ENCODE data around the gene RAPGEF1.

DNA sequence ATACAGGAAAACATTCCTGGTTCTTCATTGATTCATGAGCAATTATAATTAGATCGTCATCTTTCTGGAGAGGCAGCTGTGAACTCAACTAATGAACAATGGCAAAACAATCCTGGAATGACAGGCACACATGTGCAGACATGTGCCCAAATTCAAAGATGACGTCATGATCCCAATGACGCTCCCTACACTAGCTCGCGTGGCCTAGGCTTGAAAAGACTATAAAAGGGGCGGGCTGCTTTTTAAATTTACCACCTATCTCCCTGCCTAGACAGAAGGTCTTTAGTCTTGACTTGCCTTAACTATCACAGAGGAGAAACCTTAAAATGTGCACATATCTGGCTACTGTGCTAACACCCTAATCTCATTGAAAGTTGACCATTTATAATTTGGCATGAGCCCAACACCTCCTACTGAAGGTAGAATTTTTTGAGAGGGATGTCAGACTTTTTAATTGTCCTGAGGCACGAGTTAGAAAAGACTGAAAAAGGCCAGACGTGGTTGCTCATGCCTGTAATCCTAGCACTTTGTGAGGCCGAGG is 106.3 kb downstream of the RAPGEF1 start:
- TF ChIP-seq, protein P1, sequence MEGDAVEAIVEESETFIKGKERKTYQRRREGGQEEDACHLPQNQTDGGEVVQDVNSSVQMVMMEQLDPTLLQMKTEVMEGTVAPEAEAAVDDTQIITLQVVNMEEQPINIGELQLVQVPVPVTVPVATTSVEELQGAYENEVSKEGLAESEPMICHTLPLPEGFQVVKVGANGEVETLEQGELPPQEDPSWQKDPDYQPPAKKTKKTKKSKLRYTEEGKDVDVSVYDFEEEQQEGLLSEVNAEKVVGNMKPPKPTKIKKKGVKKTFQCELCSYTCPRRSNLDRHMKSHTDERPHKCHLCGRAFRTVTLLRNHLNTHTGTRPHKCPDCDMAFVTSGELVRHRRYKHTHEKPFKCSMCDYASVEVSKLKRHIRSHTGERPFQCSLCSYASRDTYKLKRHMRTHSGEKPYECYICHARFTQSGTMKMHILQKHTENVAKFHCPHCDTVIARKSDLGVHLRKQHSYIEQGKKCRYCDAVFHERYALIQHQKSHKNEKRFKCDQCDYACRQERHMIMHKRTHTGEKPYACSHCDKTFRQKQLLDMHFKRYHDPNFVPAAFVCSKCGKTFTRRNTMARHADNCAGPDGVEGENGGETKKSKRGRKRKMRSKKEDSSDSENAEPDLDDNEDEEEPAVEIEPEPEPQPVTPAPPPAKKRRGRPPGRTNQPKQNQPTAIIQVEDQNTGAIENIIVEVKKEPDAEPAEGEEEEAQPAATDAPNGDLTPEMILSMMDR (IDR thresholded peaks at IDR 0.05) = no peak
- no peak for TF ChIP-seq POLR2A (IDR thresholded peaks at IDR 0.05)

Data from tibial nerve (tissue), 3 donors.